ENCODE data around the gene LCN1.

Gene LCN1

GRCh38 chr9:135562235-135562745 lies 41.0 kb downstream of the LCN1 start:
- no peak overlapping the region for H3K4me3 ChIP-seq (ENCODE audit: low read depth, low read length)
- no peak for TF ChIP-seq CTCF (IDR thresholded peaks at IDR 0.05; ENCODE audit: insufficient read depth, low read depth, low read length, missing control alignments)
- no peak for DNase-seq (ENCODE audit: low read depth)

GRCh38 chr9:135563039-135563476 lies 41.8 kb downstream of the LCN1 start:
- TF ChIP-seq CTCF (IDR thresholded peaks at IDR 0.05; ENCODE audit: insufficient read depth, low read depth, low read length, missing control alignments), result no peak
- no peak for DNase-seq (ENCODE audit: low read depth)
- no peak overlapping the region for H3K4me3 ChIP-seq (ENCODE audit: low read depth, low read length)

GRCh38 chr9:135563858-135564257 lies 42.6 kb downstream of the LCN1 start:
- DNase-seq (ENCODE audit: low read depth), result no peak
- H3K4me3 ChIP-seq (ENCODE audit: low read depth, low read length), result no peak overlapping the region
- TF ChIP-seq CTCF (IDR thresholded peaks at IDR 0.05; ENCODE audit: insufficient read depth, low read depth, low read length, missing control alignments), result no peak

DNA sequence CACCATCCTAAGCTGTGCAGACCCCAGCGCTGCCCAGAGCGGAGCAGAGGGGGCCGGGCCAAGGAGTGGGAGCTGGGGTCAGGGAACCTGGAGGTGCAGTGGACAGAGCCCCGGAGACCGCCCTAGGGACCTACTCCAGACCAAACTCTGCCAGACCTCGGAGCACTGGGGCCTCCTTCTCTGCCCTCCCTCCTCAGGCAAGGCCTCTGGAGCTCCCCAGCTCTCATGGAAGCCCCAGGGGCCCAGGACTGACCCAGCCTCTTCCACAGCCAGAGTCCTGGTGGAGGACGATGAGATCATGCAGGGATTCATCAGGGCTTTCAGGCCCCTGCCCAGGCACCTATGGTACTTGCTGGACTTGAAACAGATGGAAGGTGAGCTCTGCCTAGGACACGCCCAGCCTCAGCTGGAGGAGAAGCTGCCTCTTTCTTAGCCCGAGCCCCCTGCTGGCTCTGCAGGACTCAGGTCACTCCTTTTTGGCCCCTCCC lies 43.9 kb downstream of the LCN1 start:
- DNase-seq (ENCODE audit: low read depth), result no peak
- no peak for TF ChIP-seq CTCF (IDR thresholded peaks at IDR 0.05; ENCODE audit: insufficient read depth, low read depth, low read length, missing control alignments)
- H3K4me3 ChIP-seq (ENCODE audit: low read depth, low read length), result no peak overlapping the region

DNA sequence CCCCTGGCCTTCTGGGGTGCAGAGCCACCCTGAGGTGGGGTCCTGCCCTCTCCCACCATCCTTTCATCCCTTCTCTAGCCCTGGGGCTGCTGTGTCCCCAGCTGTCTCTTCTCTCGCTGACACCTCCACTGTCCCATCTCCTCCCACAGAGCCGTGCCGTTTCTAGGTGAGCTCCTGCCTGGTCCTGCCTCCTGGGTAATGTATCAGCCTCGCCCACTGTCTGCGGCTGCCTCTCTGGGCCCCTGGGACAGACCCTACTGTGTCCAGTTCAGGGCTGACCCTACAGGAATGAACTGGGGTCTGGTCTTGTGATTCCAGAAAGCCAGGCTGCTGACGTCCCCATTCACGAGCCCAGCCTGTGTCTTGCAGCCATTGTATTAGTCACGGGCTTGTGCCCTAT lies 44.4 kb downstream of the LCN1 start:
- H3K4me3 ChIP-seq (ENCODE audit: low read depth, low read length), result no peak overlapping the region
- DNase-seq (ENCODE audit: low read depth), result no peak
- TF ChIP-seq CTCF (IDR thresholded peaks at IDR 0.05; ENCODE audit: insufficient read depth, low read depth, low read length, missing control alignments), result no peak

DNA sequence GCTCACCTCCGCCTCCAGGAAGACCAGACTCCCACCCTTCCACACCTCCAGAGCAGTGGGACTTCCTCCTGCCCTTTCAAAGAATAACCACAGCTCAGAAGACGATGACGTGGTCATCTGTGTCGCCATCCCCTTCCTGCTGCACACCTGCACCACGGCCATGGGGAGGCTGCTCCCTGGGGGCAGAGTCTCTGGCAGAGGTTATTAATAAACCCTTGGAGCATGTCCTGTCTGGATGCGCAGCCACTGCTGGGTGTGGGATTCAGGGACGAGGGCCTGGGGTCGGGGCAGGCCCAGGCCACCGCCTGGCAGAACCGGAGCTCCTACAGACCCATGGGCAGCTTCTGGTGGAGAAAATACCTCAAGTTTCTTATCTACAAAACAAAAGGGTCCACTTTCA lies 45.3 kb downstream of the LCN1 start:
- TF ChIP-seq CTCF (IDR thresholded peaks at IDR 0.05; ENCODE audit: insufficient read depth, low read depth, low read length, missing control alignments), result no peak
- DNase-seq (ENCODE audit: low read depth), result no peak
- H3K4me3 ChIP-seq (ENCODE audit: low read depth, low read length), result no peak overlapping the region

DNA sequence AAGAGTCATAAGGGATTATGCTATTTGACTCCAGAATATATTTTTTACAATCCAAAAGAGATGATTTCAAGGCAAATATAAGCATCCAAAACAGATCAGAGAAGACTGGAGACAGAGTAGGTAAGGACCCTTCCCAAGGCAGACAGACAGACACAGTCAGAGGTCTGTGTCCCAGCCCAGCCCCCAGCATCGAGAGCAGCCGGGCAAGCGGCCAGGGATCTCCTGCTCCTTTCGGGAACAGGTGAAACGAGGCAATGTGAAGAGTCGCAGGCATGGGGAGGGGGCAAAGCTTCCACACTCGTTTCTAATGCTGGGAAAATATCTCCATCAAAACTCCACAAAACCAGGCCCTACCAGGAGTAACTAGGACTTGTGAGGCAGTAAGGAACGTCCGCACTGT lies 46.1 kb downstream of the LCN1 start:
- DNase-seq (ENCODE audit: low read depth), result no peak
- no peak for TF ChIP-seq CTCF (IDR thresholded peaks at IDR 0.05; ENCODE audit: insufficient read depth, low read depth, low read length, missing control alignments)
- no peak overlapping the region for H3K4me3 ChIP-seq (ENCODE audit: low read depth, low read length)
